Tibial nerve (tissue), 4 donors: Measurements from ENCODE around the gene CTTNBP2. TPM values are rescaled to one million over a fixed set of nuclear protein-coding genes. Genes with fewer than 3 reads are reported as not detected.

Experiments
- DNase-seq, 2 donors: peaks; one replicate each; pipeline ENCODE4 v3.0.0-alpha.2; 2019; ENCODE audit warnings: low spot score in 2 of 2
- H3K27ac ChIP-seq, 4 donors: fragments of 200-600 bp; sonication (generic) in 3 of 4; one replicate each; pipeline ENCODE4 v1.5.1; 2017 to 2019; ENCODE audit warnings: mild to moderate bottlenecking in 1 of 4
- H3K27me3 ChIP-seq, 2 donors: fragments of 200-600 bp; sonication (generic) in 1 of 2; one replicate each; pipeline versions ENCODE4 v1.5.1 to v1.6.0; 2017 to 2019
- H3K36me3 ChIP-seq, 3 donors: fragments of 200-600 bp; sonication (generic); one replicate each; pipeline ENCODE4 v1.5.1; 2018 to 2019
- H3K4me1 ChIP-seq, 4 donors: fragments of 200-600 bp; sonication (generic) in 3 of 4; one replicate each; pipeline ENCODE4 v1.5.1; 2017 to 2019
- H3K4me3 ChIP-seq, 4 donors: fragments of 200-600 bp; sonication (generic) in 3 of 4; one replicate each; pipeline ENCODE4 v1.5.1; 2017 to 2019; ENCODE audit warnings: mild to moderate bottlenecking in 1 of 4, moderate library complexity in 1 of 4
- H3K9me3 ChIP-seq, 4 donors: fragments of 200-600 bp; sonication (generic) in 3 of 4; one replicate each; pipeline ENCODE4 v1.5.1; 2017 to 2019
- EP300 ChIP-seq, 2 donors: sonication (generic); formaldehyde crosslinking; IDR thresholded peaks; one replicate each; pipeline ENCODE4 v1.6.1; 2017; ENCODE audit warnings: antibody characterized with exemption in 2 of 2, mild to moderate bottlenecking in 1 of 2
- POLR2A ChIP-seq, 2 donors: fragments of 450-650 bp; IDR thresholded peaks; one replicate each; pipeline ENCODE4 v1.6.1; 2017; ENCODE audit warnings: antibody characterized with exemption in 2 of 2, mild to moderate bottlenecking in 2 of 2, moderate library complexity in 2 of 2
- WGBS, 2 donors: methylation state at CpG; one replicate each; pipeline ENCODE4 v1.1.5; 2018; 5-methylcytosine and 5-hydroxymethylcytosine counted together
- total RNA-seq, 4 donors: library from RNA; depleted of rRNA; stranded (reverse); fragments of >200 nt; gene quantifications; one replicate each; pipeline ENCODE4 v1.1.0, GENCODE V29; 2016
- TF ChIP-seq, protein P1 (sequence below), 5 experiments: fragments of 200-600 bp in 3 of 5; fragments of 450-650 bp in 2 of 5; sonication (generic) in 3 of 5; IDR thresholded peaks; one replicate each; pipeline ENCODE4 v1.5.1; 2016 to 2019; ENCODE audit warnings: antibody characterized with exemption in 5 of 5, mild to moderate bottlenecking in 3 of 5, moderate library complexity in 2 of 5

CTTNBP2 gene
- total RNA-seq, 4 donors from 2014 or later, result 12.9 to 19.3 (median 17.1) TPM

DNA sequence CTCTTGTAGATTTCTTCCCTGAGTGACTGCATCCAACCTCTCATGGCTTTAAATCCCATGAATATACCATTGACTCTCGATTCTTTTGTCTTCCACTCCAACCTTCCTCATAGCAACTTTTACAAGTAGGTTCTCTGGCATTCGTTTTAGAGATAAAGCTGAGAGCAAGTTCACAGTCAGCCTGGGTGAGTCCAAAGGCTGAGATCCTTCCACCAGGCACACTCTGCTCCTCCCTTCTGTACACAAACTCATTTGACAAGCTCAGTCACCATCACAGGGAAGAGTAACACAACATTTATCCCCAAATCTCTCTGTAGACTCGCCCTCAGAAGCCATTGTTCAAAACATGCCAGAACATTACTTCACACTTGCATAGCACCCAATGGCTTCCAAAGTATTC, 10.9 kb downstream of the CTTNBP2 start:
- DNase-seq, result no peak
- Histone ChIP-seq H3K36me3 (peaks cover 0 to 4% (median 2%) of the 10 kb centered on the region in 3 donors), H3K4me3 (no peak overlapping the region), H3K27me3 (no peaks in the 10 kb centered on the region), H3K9me3 (no peaks in the 10 kb centered on the region), H3K27ac (no peak overlapping the region), H3K4me1 (peaks cover 0 to 6% (median 0%) of the 10 kb centered on the region in 4 donors)
- TF ChIP-seq EP300 (IDR thresholded peaks at IDR 0.05), result no peak
- TF ChIP-seq POLR2A (IDR thresholded peaks at IDR 0.05), result no peak
- TF ChIP-seq, protein P1, sequence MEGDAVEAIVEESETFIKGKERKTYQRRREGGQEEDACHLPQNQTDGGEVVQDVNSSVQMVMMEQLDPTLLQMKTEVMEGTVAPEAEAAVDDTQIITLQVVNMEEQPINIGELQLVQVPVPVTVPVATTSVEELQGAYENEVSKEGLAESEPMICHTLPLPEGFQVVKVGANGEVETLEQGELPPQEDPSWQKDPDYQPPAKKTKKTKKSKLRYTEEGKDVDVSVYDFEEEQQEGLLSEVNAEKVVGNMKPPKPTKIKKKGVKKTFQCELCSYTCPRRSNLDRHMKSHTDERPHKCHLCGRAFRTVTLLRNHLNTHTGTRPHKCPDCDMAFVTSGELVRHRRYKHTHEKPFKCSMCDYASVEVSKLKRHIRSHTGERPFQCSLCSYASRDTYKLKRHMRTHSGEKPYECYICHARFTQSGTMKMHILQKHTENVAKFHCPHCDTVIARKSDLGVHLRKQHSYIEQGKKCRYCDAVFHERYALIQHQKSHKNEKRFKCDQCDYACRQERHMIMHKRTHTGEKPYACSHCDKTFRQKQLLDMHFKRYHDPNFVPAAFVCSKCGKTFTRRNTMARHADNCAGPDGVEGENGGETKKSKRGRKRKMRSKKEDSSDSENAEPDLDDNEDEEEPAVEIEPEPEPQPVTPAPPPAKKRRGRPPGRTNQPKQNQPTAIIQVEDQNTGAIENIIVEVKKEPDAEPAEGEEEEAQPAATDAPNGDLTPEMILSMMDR (IDR thresholded peaks at IDR 0.05), result no peak
- 63 to 67% methylated on average over 3 of the region's 3 CpGs for WGBS, 2 donors

DNA sequence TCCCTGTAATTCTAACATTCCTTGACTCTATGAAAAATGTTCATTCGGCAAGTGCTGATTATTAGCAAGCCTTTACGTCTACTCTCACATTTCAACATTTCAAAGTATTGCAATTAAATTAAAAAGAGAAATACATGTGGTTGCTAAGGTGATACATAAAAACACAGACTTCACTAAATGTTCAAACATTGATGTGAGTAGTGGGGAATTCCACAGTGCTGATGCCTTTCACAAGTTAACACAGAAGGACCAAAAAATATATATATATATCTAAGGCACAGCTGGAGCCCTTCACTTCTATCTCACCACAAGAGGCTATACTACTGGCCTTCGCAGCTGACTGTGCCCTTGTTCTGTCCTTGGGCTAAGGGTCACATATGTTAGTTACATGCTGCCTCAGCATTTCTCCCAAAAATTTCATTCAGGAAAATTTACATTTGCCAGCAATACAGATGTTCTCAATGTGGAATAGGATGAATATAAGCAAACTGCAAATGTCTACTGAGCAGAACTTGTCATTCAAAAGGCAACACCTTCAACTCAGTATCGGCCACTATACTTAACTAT, 13.9 kb downstream of the CTTNBP2 start:
- Histone ChIP-seq H3K27ac (no peak overlapping the region), H3K27me3 (no peaks in the 10 kb centered on the region), H3K36me3 (peaks cover 0 to 4% (median 2%) of the 10 kb centered on the region in 3 donors), H3K4me1 (peaks cover 0 to 6% (median 0%) of the 10 kb centered on the region in 4 donors), H3K9me3 (no peaks in the 10 kb centered on the region), H3K4me3 (no peak overlapping the region)
- DNase-seq, result no peak
- 73 to 75% methylated on average over 4 of the region's 4 CpGs for WGBS, 2 donors
- TF ChIP-seq, protein P1 (IDR thresholded peaks at IDR 0.05), result no peak
- TF ChIP-seq EP300 (IDR thresholded peaks at IDR 0.05), result no peak
- TF ChIP-seq POLR2A (IDR thresholded peaks at IDR 0.05), result no peak

DNA sequence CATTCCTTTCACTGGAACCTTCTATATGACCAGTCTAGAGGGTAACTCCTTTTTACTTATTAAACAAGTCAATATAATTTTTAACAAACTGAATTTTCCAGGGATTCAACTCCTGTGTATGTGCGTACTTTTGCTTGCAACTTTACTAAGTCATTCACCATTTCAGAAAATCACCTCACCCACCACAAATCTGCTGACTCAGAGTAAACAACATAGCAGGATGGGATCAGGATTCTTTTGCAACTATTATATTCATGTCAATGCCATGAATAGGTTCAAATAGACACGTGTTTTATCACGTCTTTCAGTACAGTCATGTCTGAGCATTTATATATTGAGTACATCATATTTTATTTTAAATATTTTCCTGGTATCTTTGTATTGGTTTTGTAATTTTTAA, 14.5 kb downstream of the CTTNBP2 start:
- Histone ChIP-seq H3K9me3 (no peaks in the 10 kb centered on the region), H3K4me1 (peaks cover 0 to 2% (median 0%) of the 10 kb centered on the region in 4 donors), H3K36me3 (peaks cover 0 to 4% (median 2%) of the 10 kb centered on the region in 3 donors), H3K27ac (no peak overlapping the region), H3K27me3 (no peaks in the 10 kb centered on the region), H3K4me3 (no peak overlapping the region)
- no peak for TF ChIP-seq EP300 (IDR thresholded peaks at IDR 0.05)
- no peak for TF ChIP-seq POLR2A (IDR thresholded peaks at IDR 0.05)
- TF ChIP-seq, protein P1 (IDR thresholded peaks at IDR 0.05), result no peak
- no peak for DNase-seq
- 86 to 89% methylated on average over 3 of the region's 3 CpGs for WGBS, 2 donors

DNA sequence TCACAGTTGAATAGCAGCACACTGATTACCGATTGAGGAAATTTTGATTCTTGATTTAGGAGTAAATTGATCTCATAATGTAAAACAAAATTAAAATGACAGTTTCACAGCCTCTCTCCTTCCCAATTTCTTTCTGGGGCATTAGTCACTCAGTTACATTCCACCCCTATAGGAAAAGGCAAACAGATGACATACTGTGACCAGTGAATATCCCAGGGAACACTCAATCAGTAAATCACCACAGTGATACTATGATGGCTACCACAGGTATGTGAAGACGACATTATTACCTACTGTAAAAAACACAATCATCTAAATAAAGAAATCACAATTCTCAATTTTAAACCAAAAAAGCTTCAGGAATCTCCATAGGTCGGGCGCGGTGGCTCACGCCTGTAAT, 15.5 kb downstream of the CTTNBP2 start:
- H3K27ac ChIP-seq, result no peak overlapping the region
- DNase-seq, result no peak
- WGBS, 2 donors, result 97 to 98% methylated on average over 6 of the region's 6 CpGs
- H3K4me3 ChIP-seq, result no peak overlapping the region
- H3K36me3 ChIP-seq, result peaks cover 0 to 4% (median 2%) of the 10 kb centered on the region in 3 donors
- no peaks in the 10 kb centered on the region for H3K4me1 ChIP-seq
- TF ChIP-seq POLR2A (IDR thresholded peaks at IDR 0.05), result no peak
- no peak for TF ChIP-seq EP300 (IDR thresholded peaks at IDR 0.05)
- TF ChIP-seq, protein P1 (IDR thresholded peaks at IDR 0.05), result no peak
- no peaks in the 10 kb centered on the region for H3K27me3 ChIP-seq
- H3K9me3 ChIP-seq, result no peaks in the 10 kb centered on the region

DNA sequence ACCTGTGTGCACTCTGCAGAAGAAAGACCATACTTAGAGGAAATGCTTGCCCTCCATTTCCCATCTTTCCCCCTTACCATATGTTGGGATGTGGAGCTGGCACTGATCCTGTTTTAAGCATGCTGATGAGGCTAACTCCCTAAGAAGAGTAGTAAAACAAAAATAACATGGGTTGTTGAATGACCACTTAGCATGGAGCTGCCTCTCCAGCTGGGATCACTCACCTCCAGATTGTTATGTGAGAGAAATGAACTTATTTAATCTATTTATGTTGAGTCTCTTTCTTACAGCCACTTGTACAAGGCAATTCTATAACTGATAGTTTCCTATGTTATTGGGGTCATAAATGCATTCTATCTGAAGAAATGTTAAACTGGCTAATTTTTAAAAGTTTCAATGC, 17.0 kb downstream of the CTTNBP2 start:
- DNase-seq, result no peak
- H3K27ac ChIP-seq, result no peak overlapping the region
- H3K36me3 ChIP-seq, result peaks cover 0 to 4% (median 2%) of the 10 kb centered on the region in 3 donors
- H3K9me3 ChIP-seq, result no peaks in the 10 kb centered on the region
- no peaks in the 10 kb centered on the region for H3K4me1 ChIP-seq
- no peak for TF ChIP-seq POLR2A (IDR thresholded peaks at IDR 0.05)
- TF ChIP-seq, protein P1 (IDR thresholded peaks at IDR 0.05), result no peak
- no peak for TF ChIP-seq EP300 (IDR thresholded peaks at IDR 0.05)
- H3K4me3 ChIP-seq, result no peak overlapping the region
- no peaks in the 10 kb centered on the region for H3K27me3 ChIP-seq
